IPS-15b (cell line): ENCODE measurements around the gene YPEL2.

Source experiments
- H3K27me3 ChIP-seq: one replicate; pipeline ENCODE4 v1.6.1; 2013; ENCODE audit warnings: low read length; ENCODE audit not compliant: control insufficient read depth, insufficient read depth
- H3K36me3 ChIP-seq: one replicate; pipeline ENCODE4 v1.6.1; 2013; ENCODE audit warnings: low read length; ENCODE audit not compliant: control insufficient read depth, insufficient read depth
- H3K4me1 ChIP-seq: one replicate; pipeline ENCODE4 v1.6.1; 2013; ENCODE audit warnings: mild to moderate bottlenecking, low read length; ENCODE audit not compliant: control insufficient read depth, insufficient read depth
- H3K4me3 ChIP-seq: one replicate; pipeline ENCODE4 v1.5.1; 2013; ENCODE audit warnings: low read depth, low read length
- H3K9ac ChIP-seq: one replicate; pipeline ENCODE4 v1.6.1; 2013; ENCODE audit warnings: low read depth, mild to moderate bottlenecking, low read length
- H3K9me3 ChIP-seq: one replicate; pipeline ENCODE4 v1.6.1; 2013; ENCODE audit warnings: mild to moderate bottlenecking, low read length; ENCODE audit not compliant: control insufficient read depth, insufficient read depth

YPEL2 gene

DNA sequence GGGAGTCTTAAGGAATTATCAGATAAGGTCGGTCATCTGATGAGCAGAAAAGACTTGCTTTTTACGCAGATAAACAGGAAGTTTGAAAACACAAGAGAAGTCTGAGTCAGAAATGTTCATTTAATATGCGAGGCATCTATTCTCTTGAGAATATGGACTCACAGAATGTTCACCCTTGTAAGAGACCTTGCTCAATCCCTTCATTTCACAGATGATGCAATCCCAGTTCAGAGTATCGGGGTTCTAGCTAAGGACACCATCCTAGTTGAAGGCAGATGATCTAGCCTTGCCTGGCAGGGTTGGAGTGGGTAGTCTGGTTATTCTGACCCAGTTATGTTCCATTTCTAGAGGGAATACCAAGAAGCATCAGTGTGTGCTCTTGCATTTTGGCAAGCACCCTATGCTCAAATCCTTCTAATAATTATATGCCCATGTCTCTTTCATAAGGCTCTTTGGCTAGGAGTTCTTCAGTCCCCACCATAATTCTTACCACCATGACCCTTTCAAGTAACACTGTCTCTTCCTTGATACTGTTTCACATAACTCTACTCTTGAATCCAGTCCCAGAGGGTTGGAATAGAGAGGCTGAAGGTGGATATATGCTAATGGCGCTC is 42.5 kb downstream of the YPEL2 start:
- no peak overlapping the region for H3K9ac ChIP-seq
- H3K27me3 ChIP-seq: no peaks in the 10 kb centered on the region
- no peak overlapping the region for H3K4me3 ChIP-seq
- H3K4me1 ChIP-seq: peaks cover 2% of the 10 kb centered on the region
- no peaks in the 10 kb centered on the region for H3K9me3 ChIP-seq
- no peaks in the 10 kb centered on the region for H3K36me3 ChIP-seq

DNA sequence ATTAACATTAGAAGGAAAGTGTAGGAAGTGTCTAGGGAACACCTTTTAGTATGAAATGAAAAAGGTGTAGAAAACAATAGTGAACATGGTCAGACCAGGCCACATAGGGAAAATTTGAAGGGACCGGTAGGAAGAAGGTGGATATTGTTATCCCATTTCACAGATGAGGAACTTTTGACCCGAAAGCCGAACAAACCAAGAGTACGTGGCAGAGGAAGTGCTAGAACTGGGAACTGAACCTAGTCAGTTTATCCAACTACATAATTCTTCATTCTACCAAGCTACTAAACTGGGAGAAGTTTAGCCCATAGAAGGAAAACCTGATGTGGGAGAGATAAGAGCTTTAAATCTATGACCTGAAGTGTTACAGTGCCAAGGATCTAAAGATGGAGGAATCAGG is 43.2 kb downstream of the YPEL2 start:
- Histone ChIP-seq H3K27me3 (no peaks in the 10 kb centered on the region), H3K9me3 (no peaks in the 10 kb centered on the region), H3K4me1 (peaks cover 2% of the 10 kb centered on the region), H3K36me3 (no peaks in the 10 kb centered on the region), H3K4me3 (no peak overlapping the region), H3K9ac (no peak overlapping the region)

DNA sequence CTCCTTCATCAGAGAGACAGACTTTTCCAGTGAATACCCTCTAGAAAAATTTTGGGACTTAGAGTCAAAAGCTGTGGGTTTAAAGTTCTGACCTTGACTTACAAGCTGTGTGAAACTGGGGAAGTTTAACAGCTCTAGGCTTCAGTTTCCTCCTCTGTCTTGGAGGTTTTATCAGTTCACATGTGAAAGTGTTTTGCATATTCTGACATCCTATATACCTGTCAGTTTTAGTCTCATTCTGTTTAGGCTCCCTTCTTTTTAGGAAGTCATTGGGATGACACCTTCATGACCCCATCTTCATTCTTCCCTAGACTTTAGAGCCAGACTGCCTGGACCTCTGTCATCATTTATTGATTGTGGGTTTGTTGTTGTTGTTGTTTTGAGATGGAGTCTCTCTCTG is 44.4 kb downstream of the YPEL2 start:
- Histone ChIP-seq H3K36me3 (no peaks in the 10 kb centered on the region), H3K9me3 (no peaks in the 10 kb centered on the region), H3K27me3 (no peaks in the 10 kb centered on the region), H3K4me3 (no peak overlapping the region), H3K4me1 (peaks cover 2% of the 10 kb centered on the region), H3K9ac (no peak overlapping the region)

DNA sequence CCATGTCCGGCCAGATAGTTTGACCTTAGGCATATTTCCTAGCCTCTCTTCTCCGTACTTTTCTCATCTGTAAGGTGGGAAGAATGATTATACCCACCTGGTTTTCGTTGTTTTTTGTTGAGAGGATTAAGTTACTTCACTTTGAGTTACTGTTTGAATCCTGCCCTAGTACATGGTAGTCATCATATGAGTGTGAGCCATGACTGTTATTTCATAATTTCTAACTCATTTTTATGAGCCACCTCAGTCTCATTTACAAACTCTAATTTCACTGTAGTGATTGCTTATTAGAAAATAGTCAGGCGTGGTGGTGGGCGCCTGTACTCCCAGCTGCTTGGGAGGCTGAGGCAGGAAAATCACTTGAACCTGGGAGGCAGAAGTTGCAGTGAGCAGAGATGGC is 45.1 kb downstream of the YPEL2 start:
- peaks cover 2% of the 10 kb centered on the region for H3K4me1 ChIP-seq

DNA sequence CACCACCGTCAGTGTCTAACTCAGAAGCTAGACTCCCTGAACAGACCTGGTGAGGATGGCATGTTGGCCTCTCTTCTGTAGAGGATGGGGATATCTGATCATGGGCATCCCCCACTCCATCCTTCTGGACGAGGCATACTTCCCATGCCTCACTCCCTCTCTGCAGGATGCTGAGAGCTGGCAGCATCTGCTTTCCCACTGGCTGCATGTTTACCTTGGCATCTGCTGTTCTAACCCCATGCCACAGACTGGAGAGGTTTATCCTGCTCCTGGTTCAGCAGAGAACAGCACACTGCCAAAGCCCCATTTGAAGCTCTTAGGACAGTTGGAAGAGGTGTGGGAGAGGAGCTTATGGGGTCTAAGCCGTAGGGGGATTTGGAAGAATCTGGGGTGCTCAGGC is 46.0 kb downstream of the YPEL2 start:
- Histone ChIP-seq H3K27me3 (no peaks in the 10 kb centered on the region), H3K4me1 (no peaks in the 10 kb centered on the region), H3K4me3 (no peak overlapping the region), H3K36me3 (no peaks in the 10 kb centered on the region), H3K9me3 (no peaks in the 10 kb centered on the region), H3K9ac (no peak overlapping the region)

More for the DNA sequence above, 45.1 kb downstream of the YPEL2 start:
- H3K36me3 ChIP-seq: no peaks in the 10 kb centered on the region
- H3K9me3 ChIP-seq: no peaks in the 10 kb centered on the region
- H3K27me3 ChIP-seq: no peaks in the 10 kb centered on the region
- H3K4me3 ChIP-seq: no peak overlapping the region
- no peak overlapping the region for H3K9ac ChIP-seq

DNA sequence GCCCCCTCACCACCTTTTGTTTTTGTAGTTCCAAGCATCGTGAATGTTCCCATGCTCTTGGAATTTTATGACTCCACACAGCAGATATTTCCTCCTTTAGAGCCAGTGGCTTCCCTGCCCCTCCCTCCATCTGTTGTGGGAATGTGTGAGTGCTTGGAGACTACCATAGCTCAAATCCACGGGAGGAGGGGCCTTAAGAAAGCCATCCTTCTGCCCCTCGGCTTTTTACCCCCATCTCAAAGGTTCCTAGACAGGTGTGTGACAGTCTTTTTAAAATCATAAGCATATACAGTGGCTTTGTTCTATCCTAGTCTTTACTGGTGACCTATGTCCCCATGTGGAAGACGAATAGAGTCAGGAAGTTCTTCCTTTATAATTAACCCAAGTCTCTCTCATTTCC is 47.2 kb downstream of the YPEL2 start:
- H3K9me3 ChIP-seq: no peaks in the 10 kb centered on the region
- H3K4me3 ChIP-seq: no peak overlapping the region
- no peak overlapping the region for H3K9ac ChIP-seq
- H3K4me1 ChIP-seq: no peaks in the 10 kb centered on the region
- no peaks in the 10 kb centered on the region for H3K27me3 ChIP-seq
- no peaks in the 10 kb centered on the region for H3K36me3 ChIP-seq

DNA sequence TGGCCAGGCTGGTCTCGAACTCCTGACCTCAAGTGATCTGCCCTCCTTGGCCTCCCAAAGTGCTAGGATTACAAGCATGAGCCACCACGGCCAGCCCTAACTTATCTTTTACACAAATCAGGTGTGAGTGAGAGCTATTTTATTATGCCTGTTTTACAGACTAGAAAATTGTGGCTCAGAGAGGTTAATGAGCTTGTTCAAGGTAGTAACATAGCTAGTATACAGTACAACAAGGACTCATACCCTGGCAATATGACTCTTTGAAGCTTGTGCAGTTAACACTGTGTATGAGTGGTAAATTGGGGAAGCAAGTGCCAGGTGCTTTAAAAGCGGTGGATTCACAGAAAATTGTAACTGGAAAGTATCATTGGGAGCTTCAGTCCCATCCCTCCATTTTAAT is 49.0 kb downstream of the YPEL2 start:
- no peaks in the 10 kb centered on the region for H3K36me3 ChIP-seq
- no peaks in the 10 kb centered on the region for H3K27me3 ChIP-seq
- H3K9ac ChIP-seq: no peak overlapping the region
- no peaks in the 10 kb centered on the region for H3K4me1 ChIP-seq
- H3K4me3 ChIP-seq: no peak overlapping the region
- no peaks in the 10 kb centered on the region for H3K9me3 ChIP-seq

DNA sequence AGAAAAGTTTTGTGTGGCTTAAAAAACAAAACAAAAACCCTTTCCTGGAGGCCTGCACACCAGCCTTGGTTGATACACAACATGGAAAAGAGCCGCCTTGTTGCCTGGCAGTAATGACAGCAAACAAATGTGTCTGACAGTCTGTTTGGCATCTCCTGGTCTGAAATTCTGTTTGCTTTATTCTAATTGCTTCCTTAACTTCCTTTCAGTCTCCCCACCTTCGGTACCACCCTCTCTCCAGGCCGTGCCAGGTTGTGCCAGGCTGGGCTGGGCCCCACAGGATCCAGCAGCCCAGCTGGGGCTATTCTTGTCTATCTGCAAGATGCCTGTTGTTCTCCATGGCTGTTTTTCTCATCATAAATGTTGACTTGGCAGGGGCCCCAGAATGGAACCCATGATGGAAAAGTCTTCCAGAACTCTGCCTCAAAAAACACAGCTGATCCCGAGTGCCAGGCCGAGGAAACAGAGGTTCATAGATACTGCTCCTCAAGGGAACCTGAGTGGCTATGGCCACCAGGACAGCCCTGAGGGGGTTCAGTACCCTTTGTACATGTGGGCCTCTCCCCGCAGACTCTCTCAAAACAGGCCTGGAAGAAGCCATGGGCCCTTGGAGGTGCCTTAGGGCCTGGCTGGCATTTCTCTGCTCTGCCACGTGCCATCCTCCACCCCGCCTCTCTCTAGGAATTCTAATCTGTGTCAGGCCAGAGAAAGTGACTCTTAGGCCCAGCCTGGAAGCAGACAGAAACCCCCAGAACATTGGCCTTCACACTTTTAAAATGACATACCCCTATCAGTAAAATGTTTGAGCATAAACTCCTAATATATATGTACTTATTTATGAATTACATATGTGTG is 50.5 kb downstream of the YPEL2 start:
- Histone ChIP-seq H3K36me3 (no peaks in the 10 kb centered on the region), H3K9me3 (no peaks in the 10 kb centered on the region), H3K27me3 (no peaks in the 10 kb centered on the region), H3K4me1 (no peaks in the 10 kb centered on the region), H3K9ac (no peak overlapping the region), H3K4me3 (no peak overlapping the region)

DNA sequence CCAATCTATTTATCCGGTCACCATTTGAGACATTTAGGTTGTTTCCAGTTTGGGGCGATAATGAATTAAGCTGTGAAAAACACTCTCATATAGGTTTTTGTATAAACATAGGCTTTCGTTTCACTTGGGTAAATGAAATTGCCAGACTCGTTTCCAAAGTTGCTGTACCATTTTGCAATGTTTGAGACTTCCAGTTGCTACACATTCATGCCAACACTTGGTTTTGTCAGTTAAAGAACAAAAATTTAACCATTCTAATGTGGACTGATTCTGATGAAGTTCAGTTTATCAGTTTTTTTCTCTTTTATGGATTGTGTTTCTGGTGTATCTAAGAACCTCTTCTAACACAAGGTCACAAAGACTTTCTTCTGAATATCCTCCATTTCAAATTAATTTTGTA is 52.4 kb downstream of the YPEL2 start:
- H3K9ac ChIP-seq: no peak overlapping the region
- H3K27me3 ChIP-seq: no peaks in the 10 kb centered on the region
- H3K36me3 ChIP-seq: no peaks in the 10 kb centered on the region
- no peak overlapping the region for H3K4me3 ChIP-seq
- peaks cover 6% of the 10 kb centered on the region for H3K4me1 ChIP-seq
- H3K9me3 ChIP-seq: no peaks in the 10 kb centered on the region

DNA sequence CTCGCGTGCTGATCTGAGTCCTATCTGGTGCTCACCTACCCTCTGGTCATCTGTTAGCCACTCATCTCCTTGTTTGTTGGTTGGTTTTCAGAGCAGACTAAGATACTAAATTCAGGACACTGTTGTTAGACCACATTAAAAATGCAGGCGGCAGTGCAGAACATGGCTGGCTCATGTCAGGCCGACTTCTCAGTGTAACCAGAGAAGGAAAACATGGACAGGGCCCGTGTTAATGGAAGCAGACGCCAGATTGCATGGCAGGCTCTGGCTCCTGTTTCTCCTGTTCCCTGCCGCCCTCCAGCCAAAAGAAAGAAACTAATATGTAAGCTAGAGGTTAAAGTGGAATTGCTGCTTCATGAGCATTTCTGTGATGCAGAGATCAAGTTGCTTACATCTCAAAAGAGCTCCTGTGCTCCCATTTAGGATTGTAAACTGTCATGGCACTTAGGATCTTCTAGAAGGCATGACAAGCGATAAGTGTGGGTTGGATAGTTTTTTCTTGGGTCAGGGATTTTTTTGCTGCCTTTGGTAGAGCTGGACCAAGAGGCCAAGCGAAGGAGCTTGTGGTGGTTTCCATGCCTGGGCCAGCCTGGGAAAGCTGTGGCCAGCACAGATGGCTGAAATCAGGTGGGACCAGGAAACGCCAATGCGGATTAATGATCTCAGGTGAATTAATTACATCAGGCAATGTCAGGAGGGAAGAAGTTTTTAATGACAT is 56.1 kb downstream of the YPEL2 start:
- no peaks in the 10 kb centered on the region for H3K9me3 ChIP-seq
- no peak overlapping the region for H3K4me3 ChIP-seq
- H3K4me1 ChIP-seq: peaks cover 6% of the 10 kb centered on the region
- no peak overlapping the region for H3K9ac ChIP-seq
- no peaks in the 10 kb centered on the region for H3K27me3 ChIP-seq
- H3K36me3 ChIP-seq: no peaks in the 10 kb centered on the region

DNA sequence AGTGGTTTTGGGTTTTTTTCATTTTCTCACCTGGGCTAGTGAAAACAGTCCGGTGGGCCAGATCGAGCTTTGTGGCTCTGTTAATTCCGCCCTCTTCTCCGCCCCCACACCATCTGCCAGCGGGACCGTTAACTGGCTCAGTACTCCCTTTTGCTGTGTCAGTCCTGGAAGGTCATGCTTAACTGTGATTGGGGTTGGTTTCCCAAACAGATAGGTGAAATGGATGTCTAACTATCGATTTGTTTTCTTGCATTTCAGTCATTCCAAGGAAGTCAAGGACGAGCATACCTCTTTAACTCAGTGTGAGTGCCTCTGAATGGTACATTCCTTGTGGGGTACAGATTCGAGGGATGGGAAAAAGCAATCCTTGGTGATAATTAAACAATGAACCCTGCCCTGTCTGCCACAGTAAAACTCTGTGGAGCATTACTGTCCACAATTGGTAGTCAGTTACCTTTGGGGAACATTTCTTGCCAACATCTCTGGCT is 56.7 kb downstream of the YPEL2 start:
- H3K9me3 ChIP-seq: no peaks in the 10 kb centered on the region
- no peak overlapping the region for H3K9ac ChIP-seq
- H3K4me3 ChIP-seq: no peak overlapping the region
- no peaks in the 10 kb centered on the region for H3K27me3 ChIP-seq
- peaks cover 6% of the 10 kb centered on the region for H3K4me1 ChIP-seq
- H3K36me3 ChIP-seq: no peaks in the 10 kb centered on the region
